ENCODE measurements around the gene FAIM2.

FAIM2 gene

DNA sequence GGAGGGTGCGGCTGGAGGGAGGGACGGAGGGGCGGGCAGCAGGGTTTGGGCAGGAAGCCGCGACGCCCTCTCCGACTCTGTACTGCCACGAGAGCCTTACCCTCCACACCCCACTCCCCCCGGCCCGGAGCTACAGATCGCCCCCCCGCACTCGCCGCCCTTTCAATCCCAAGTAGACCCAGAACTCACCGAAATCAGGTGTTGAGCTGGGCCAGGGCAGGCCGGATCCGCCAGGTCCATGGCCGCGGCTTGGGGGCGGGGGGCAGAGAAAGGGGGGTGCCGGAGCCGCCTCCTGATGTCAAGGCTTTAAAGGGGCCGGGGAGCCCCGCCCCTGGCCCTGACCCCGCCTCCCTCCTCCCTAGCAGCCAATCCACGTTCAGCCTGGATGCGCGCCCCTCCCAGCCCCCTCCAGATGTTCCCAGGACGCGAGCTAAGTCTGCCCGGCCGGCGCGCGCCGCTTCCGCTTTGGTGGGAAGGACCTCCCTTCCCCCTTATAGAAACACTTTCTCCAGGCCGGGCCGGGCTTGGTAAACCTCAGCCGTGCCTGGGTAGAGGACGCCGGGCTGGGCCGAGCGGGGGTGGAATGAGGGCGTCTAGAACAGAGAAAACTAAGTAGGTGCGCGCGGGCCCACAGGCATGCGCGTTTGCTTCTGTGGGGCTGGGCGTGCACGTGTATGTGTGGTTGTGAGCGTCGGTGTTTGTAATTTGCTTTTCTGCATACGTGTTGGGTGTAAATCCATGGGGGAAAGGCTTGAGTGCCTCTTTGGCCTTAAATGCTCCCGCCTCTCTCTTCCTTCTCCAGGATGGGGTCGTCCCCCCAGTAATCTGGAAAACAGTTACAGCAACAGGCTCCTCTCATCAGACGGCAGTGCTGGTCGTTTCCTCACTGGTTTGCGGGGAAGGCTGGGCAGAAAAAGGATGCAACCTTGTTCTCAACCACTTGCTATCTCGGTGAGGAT, 75.3 kb downstream of the FAIM2 start, which contains the start of gene NCKAP5L:
TSS of gene NCKAP5L (minus strand) at position 281 of the 959 bp plus-strand sequence. CDS start 24,369 bp downstream, outside the sequence.
- no peak for TF ChIP-seq CTCF (IDR thresholded peaks at IDR 0.05; ENCODE audit: insufficient read depth, low read depth, low read length, missing control alignments)
- H3K4me3 ChIP-seq (ENCODE audit: low read length): peak within 1 kb of the TSS; percentile 67
- peak; percentile 97 for DNase-seq (ENCODE audit: low read depth)

- no peak for TF ChIP-seq CTCF (IDR thresholded peaks at IDR 0.05; ENCODE audit: insufficient read depth, low read depth, low read length, missing control alignments)
- DNase-seq (ENCODE audit: low read depth): peak; percentile 26
- H3K4me3 ChIP-seq (ENCODE audit: low read length): peak overlapping the region; percentile 67
Measured at GRCh38 chr12:49827401-49828099, 76.2 kb downstream of the FAIM2 start.

- H3K4me3 ChIP-seq (ENCODE audit: low read length): peak overlapping the region; percentile 67
- no peak for DNase-seq (ENCODE audit: low read depth)
- no peak for TF ChIP-seq CTCF (IDR thresholded peaks at IDR 0.05; ENCODE audit: insufficient read depth, low read depth, low read length, missing control alignments)
Measured at GRCh38 chr12:49827051-49827400, 76.7 kb downstream of the FAIM2 start.

DNA sequence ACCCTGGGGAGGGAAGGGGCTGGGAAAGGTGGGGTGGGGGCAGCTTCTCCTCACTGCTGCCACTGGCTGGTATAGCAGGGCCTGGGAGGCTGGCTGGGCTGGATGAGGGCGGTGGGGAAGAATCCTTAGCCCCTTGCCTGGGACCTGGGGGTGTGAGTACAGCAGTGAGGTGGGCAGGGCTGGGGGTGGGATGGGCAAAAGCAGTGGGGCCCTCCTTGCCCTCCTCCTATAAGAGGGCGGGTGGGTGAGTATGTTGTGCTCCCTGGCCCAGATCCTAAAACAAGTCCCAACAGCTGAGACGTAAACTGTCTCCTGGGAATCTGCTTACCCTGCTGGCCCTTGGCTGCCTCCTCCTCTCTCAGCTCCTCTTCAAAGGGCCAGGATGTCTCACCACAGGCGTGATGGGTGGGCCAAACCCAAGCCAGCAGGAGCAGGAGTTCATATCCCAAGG, 77.7 kb downstream of the FAIM2 start:
- no peak for TF ChIP-seq CTCF (IDR thresholded peaks at IDR 0.05; ENCODE audit: insufficient read depth, low read depth, low read length, missing control alignments)
- peak; percentile 45 for DNase-seq (ENCODE audit: low read depth)
- H3K4me3 ChIP-seq (ENCODE audit: low read length): no peak overlapping the region

GRCh38 chr12:49825360-49825970, 78.2 kb downstream of the FAIM2 start:
- peak; percentile 40 for DNase-seq (ENCODE audit: low read depth)
- TF ChIP-seq CTCF (IDR thresholded peaks at IDR 0.05; ENCODE audit: insufficient read depth, low read depth, low read length, missing control alignments): no peak
- no peak overlapping the region for H3K4me3 ChIP-seq (ENCODE audit: low read length)

DNA sequence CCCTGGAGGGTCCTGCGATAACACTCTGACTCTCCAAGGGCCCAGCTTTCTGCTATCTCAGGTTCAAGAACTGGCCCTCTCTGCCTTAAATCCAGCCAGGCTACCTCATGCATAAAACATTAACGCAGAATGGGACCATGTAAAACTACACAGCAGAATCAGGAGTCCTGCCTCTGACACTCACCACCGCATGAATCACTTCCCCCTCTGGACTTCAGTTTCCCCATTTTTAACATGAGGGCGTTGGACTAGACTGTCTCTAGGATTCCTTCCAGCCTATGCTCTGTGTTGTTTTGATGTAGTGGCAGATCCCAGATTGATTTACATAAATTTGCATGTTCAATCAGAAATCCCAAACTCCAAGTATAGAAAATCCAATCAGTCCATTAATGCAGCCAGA, 78.8 kb downstream of the FAIM2 start:
- peak; percentile 22 for DNase-seq (ENCODE audit: low read depth)
- H3K4me3 ChIP-seq (ENCODE audit: low read length): no peak overlapping the region

More for the DNA sequence above, 78.8 kb downstream of the FAIM2 start:
- TF ChIP-seq CTCF (IDR thresholded peaks at IDR 0.05; ENCODE audit: insufficient read depth, low read depth, low read length, missing control alignments): no peak

All from epithelial cell of esophagus (primary cell).